ENCODE results near the gene BZW2.
"Not testable (repeated sequence)": the region's sequence is repeated elsewhere in the genome, so short reads cannot be mapped to it uniquely, and the experiment has no call there.

BZW2 gene

DNA sequence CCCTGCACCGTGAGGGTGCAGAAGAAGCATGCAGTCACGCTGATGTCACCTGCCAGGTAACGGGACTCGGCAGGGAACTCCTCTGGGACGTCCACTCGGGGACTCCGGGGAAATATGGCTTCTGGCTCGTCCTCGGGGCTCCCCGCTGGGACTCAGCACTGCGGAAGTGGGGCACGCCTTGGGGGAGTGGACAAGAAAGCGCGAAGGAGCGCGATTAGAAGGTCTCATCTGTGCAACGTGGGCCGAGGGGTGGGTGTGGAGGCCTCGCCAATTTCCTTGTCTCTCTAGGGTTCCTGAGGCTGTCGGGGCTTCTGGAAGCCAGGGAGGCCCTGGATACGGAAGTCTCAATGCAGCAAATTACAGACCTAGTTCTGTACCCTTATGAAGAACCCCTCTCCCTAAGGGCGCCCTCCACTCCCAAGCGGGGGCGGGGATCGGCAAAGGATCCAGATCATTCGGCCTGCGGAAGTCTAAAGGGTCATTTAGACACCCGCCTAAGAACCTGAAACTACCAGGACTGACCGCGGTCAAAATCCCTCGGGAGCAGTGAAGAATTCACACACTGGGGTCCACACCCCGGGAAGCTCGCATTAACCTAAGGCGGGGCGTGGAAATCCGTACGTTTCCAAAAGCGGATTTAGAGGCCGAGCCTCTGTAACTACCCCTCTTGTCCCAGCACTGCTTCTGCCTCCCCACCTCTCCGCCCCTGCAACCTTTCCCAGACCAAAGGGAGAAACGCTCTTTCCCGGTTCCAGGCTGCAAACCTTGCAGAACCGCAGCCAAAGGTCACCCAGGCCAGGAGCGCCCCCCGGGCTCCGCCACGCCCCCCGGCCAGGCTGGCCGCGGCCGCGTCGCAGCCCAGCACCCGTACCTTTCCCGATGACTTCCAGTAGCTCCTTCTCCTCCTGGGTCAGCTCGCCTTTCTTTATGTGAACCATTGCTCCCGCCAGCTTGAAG lies 1.1 kb upstream of the BZW2 start:
- peak; percentile 30 for DNase-seq (ENCODE audit: low spot score)

DNA sequence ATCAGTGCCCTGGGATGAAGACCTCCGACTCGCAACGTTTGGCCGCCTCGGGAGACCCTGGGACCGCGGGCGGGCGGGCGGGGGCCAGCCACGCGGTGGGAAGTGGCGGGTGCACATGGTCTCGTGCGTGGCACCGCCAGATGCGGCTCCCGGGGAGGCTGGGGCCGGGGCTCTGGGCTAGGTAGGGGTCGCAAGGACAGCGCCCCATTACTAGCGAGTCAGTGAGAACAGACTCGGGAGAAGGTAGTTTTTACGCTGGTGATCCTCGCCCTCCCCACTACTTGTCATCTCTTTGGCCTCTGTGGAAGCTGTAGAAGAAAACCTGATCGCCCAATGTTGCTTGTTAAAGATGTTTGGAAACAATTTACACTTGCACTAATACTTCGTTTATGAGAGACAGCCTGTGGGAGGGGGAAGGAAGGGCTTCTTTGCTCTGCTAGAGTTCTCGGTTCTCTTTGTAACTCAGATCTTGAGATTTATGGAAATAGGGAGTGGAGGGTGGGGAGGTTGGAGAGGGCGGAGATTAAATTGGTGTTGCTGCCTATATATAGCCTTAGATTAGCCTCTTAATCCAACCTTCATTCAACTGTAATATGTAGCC lies 591 bp downstream of the BZW2 start:
- DNase-seq (ENCODE audit: low spot score), result peak; percentile 39

DNA sequence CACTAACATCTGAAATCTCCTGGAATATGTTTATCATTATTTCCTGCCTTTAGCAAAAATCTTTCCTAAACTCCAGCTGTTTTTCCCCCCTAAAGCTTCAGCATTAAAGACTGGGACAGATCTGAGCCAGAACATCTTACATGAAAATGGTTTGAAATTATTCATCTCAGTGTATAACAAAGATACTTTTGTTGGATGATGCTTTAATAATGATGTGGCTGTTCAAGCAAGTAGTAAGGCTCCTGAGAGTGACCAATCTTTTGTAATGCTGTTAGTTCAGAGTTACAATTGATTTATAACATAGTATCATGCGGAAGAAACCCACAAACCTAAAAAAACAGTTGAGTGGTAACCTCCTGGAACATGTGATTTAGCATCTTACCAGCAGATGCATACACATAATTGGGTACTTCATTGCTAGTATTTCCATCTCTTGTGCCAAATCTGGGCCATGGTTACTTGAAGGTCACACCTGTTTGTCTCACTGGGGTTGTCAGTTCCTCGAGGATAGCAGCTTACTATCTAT lies 1.5 kb downstream of the BZW2 start:
- peak; percentile 46 for DNase-seq (ENCODE audit: low spot score)

DNA sequence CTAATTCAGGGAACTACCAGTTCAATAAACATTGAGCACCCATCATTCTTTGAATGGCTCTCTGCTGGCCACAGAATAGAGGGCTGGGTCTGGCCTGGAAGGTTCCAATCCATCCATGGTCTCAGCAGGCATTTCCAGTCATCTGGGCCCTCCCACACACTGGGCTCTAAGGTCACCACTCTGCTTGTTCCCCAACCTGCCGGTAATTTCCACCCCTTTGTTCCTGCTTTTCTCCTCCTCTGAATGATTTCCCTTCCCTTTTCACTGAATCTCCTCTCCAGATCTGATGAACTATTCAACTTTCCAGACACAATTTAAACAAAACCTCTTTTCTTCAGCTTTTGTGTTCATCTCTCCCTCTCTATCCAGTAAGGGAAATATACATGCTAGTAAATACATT lies 2.6 kb downstream of the BZW2 start:
- DNase-seq (ENCODE audit: low spot score), result no peak

DNA sequence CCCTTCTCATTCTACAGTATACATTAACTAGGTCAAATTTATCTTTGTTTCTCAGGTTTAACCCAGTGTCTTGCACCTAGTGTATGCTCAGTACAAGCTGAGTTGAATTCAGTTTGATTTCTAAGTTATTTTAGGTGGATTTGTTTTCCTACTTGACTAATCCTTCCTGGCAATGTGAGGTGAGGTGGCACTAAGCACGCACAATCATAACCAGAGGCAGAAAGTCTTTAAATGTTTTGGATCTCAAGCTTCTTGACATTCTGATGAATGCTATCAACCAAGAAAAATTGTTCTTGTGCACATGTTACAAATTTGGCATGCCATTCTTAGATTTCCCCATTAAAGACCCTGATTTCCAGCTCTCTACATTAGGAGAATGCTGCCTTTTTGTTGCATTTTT lies 3.2 kb downstream of the BZW2 start:
- no peak for DNase-seq (ENCODE audit: low spot score)

DNA sequence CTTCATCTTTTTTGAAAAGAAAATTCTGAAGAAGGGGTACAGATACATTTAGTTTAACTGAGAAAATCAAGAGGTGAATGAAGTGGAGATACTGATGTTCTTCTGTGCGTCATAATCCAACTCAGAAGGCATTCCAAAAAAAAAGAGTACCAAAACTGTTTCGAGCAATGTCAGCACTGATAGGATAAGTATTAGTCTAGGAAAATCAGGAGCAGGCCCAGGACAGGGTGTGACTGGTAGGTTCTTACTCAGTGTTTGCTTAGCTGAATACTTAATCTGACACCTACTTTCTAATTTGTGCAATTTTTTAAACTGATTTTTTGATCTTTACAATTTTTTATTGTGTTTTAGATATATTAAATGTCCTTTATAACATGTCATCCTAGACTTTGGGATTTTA lies 4.3 kb downstream of the BZW2 start:
- no peak for DNase-seq (ENCODE audit: low spot score)

DNA sequence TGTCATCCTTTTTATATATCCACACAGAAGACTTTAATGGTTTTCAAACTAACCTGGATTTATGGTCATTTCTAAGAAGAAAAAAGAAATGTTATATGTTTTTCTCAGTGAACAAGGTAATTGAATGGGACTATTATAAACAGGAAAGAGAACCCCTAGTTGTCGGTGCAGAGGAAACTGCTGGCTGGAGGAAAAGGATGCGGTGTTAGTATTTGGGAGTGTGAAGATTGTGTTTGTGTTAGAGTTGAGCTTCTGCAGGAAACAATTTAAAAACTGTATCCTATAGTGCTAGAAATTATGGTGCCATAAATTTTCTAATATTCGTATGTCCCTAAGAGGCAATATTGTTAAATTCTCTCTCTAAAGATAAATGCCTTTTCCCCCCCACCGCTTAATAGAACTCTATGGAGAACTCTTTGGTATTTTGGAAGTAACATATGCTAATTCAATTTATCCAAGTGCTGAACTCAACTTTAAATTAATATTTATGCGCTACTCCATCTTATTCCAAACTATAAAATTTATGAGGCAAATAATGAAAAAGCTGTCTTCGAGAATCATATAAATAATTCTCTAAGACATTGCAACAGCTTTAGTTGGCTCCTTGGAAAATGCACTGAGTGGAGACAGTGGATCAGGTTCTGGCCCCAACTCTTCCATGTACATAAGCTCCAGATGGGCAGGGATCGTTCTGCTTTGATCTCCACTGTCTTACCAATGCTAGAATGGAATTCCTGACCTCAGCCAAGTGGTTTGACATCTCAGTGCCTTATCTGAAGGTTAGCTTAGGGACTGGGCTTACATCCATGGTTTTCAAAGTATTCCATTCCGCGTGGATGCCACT lies 5.6 kb downstream of the BZW2 start:
- no peak for DNase-seq (ENCODE audit: low spot score)

DNA sequence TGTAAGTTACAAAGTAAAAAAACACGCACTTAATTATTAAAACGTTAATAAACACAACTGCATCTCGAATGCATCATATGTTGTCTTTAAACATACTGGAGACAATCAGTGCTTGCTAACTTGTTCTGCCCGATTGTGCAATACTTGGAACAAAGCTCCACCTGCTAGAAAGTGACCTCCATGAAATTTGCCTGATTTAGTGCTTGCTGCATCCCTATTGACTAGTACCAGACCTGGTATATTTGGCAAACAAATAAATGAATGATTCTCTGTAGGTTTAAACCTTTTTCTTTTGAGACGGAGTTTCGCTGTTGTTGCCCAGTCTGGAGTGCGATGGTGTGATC lies 6.2 kb downstream of the BZW2 start:
- no peak for DNase-seq (ENCODE audit: low spot score)

DNA sequence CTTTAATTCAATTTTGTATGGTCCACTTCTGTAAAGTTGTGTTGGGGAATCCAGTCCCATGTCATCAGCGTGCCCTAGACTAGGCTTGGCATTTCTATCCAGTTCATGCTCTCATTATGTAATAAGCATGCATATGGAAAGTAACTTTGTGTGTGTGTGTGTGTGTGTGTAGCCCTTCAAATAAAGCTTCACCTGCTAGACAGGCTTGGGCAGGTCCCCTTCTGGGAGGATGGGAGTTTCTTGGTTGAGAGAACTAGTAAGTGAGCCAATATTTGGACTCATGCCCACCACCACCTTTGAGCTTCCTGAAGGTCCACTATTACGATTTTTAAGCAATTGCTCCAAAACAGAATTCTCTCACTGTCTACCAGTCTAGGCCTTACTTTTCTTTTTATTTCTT lies 6.9 kb downstream of the BZW2 start:
- no peak for DNase-seq (ENCODE audit: low spot score)

DNA sequence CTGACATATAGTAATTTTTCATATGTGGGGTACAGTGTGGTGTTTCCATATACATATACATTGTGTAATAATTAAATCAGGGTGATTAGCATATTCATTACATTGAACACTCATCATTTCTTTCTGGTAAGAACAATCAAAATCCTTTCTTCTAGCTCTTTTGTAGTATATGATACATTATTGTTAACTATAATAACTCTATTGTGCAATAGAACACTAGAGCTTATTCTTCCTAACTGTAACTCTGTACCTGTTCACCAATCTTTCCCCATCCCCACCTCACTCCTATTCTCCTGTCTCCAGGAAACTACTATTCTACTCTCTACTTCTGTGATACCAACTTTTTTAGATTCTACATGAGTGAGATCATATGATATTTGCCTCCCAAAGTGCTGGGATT lies 9.4 kb downstream of the BZW2 start:
- DNase-seq (ENCODE audit: low spot score), result no peak

DNA sequence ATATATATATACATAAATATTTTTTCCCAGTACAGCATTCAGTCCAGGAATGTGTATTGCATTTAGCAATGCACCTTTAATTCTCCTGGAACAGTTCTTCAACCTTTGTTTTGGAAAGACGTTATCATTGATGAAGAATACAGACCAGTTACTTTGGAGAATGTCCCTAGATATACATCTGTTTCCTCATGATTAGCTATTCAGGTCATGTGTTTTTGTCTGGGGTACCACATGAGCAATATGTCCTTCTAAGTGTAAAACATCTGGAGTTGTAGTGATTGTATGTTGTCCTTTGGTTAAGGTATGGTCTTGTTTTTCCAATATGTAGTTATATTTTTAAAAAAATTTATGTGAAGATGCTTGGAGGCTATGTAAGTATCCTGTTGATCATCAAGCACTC lies 10.2 kb downstream of the BZW2 start:
- DNase-seq (ENCODE audit: low spot score), result no peak

DNA sequence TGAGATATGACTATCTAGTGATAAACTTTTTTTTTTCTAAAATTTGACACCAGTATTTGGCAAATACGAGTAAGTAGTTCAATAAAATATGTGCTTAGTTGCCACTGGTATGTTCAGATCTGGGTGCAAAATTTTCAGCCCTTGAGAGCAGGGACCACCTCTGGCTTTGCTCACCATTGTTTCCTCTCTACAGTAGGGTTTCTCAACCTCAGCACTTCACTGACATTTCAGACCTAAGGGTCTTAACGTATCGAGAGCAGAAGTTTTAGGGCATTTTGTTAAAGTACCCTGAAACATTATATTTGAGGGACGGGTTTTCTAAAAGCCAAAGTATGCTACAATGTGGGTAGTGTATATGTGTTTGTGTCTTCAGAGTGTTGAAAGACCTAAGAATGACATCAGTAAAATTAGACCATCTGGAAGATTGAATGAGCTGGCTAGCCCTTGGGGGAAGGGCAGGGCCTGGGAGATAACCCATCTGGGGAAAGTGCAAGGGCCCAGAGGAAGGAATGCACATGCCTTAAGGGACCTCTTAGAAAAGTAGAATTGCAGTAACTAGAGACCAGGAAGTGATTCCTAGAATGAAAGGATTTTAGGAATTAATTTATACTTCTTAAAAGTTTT lies 11.8 kb downstream of the BZW2 start:
- DNase-seq (ENCODE audit: low spot score), result no peak

DNA sequence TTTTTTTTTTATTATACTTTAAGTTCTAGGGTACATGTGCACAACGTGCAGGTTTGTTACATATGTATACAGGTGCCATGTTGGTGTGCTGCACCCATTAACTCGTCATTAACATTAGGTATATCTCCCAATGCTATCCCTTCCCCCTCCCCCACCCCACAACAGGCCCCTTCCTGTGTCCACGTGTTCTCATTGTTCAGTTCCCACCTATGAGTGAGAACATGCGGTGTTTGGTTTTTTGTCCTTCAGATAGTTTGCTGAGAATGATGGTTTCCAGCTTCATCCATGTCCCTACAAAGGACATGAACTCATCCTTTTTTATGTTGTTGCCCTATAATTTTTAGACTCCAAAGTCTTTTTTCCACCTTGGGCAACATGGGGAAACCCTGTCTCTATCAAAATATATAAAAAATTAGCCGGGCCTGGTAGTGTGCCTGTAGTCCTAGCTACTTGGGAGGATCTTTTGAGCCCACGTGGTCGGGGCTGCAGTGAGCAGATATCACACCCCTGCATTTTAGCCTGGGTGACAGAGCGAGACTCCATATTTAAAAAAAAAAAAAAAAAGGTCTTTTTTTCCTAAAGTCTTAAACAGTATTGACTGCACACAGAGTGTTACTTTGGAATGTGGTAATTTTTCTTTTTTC lies 14.0 kb downstream of the BZW2 start:
- not testable (repeated sequence) for DNase-seq (ENCODE audit: low spot score)

DNA sequence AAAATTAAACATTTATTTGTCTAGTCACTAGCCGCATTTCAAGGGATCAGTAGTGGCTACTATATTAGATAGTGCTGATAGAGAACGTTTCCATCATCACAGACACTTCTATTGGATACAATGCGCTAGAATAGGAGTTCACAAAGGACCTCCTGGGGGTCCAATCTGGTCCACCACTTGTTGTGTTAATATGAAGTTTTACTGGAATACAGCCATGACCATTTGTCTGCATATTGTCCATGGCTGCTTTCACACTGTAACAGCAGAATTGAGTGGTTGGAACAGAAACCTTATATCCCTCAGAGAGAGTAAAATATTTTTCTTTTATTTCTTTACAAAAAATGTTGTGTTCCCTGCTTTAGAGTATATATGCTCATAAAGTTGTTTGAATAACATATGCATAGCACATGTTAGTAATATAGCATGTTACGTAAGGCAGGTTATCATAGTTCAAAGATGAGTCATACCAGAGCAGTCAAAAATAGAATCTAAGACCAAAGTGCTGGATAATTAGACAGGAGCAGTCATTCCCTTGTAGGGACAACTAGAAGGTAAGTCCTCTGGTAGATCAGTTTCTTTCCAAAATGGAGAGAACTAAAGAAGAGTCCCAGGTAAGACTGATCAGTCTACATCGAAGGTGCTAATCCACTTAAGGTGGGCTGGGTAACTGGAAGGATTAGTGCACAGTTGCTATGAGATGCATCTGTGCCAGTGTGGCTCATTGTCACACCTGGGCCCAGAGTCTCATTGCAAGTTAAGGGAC lies 14.9 kb downstream of the BZW2 start:
- DNase-seq (ENCODE audit: low spot score), result no peak

DNA sequence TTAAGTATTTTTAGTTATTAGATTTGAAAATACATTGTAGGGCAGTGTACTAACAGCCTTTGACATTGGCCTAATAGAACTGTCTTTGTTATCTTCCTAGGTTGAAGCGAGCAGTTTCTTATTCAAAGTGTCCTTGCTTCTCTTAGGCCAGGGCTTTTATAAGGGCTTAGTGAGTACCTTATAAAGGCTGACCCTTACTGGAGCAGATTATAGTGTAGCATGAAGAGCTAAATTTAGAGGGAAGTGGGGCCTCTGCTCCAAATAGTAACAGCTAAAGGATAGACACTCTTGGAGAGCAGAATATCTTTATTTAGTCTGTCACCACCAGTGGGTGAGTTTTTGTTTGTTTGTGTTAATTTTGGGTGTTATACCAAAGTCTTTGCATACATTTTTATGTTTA lies 15.9 kb downstream of the BZW2 start:
- no peak for DNase-seq (ENCODE audit: low spot score)

DNA sequence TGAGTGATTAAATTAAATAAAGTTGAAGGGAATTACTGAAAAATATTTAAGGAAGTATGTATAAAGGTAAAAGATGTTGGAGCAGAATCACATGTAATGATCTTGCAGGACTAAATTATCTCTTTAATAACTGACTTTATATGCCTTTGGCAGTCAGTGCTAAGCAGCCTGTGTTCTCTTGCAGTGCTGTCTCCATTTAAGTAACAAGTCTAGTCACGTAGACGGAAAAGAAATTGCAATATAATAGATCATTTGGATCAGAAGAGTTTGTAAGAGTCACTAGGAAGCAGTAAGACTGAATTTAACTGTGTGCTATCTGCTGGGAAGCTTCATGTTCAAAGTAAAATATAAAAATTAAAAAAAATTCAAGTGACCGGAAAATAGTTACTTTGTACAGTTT lies 21.4 kb downstream of the BZW2 start:
- DNase-seq (ENCODE audit: low spot score), result no peak

DNA sequence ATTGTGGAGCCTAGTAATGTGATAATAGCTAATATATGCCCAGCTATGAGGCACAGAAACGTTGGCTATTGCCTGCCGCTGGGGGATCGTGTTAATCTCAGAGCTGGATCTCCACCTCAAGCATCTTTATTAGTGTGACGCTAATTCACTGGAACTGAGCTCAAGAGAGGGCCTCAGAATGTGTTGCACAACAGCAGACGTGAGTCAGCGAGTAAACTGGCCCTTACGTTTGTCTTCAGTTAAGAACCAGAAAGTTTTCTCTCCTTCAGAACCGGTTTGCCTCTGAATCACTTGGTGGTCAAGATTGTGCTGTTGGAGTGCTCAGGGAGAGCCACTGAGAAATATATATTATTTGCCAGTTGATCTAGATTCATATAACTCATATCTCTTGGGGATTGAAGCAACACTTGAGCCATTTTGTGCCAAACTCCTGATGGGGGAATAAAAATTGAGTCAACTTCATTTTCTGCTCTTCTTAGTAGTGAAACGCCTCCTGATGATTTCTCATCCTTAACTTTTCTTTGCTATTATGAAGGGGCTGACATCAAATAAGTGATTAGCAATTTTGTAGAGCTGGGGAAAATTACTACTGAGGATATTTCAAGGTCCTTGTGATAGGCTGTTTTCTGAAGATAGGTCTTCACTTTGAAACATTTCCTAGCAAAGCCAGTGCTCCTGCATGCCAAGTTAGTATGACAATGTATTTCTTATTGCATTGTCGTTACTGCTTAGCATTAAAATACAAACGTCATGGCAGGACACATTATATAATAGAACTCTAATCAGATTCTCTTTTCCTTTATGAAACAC lies 22.3 kb downstream of the BZW2 start:
- no peak for DNase-seq (ENCODE audit: low spot score)

DNA sequence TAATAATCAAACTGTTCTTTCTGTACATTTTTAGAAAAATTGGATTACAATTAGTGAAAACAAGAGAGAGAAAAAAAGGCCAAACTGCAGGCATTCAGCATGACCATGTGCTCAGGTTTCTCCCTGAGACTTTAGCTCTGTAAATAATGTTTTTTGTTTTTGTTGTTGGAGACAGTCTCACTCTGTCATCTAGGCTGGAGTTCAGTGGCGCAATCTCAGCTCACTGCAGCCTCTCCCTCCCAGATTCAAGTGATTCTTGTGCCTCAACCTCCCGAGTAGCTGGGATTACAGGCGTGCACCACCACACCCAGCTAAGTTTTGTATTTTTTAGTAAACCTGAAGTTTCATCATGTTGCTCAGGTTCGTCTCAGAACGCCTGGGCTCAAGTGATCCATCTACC lies 23.0 kb downstream of the BZW2 start:
- DNase-seq (ENCODE audit: low spot score), result no peak

DNA sequence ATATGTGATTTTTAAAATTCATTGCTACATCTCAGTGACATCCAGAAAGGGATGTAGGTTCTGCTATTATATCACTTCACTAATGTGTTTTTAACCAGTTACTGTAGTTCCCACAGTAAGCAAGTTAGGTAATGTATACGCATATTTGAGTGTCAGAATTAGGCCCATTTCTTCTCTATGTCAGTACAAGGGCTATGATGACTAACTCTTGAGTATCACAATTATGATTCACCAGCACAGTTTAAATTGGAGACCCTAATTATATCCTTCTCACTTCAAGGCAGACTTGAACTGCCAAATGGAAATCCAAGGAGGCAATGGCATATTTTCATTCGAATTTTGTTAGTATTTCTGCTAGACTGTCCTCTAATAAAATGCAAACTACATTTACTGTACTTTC lies 23.6 kb downstream of the BZW2 start:
- DNase-seq (ENCODE audit: low spot score), result no peak

DNA sequence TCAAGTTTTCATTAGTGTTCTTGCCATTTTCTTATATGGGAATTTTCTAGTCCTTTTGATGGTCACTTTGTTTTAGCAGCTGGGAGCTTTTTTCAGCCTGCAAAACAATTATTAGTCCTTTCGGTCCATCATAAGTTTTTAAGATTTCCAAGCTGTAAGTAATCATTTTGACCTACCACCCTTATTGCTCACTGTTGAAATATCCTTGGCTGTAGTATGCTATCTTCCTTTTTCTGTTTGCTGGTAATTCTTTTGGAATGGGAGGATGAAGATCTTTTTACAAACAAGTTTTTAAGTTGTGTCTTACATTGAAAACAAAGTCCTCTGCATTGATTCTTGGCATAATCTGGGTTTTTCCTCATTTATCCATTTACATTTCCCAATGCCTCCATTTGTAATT lies 24.0 kb downstream of the BZW2 start:
- DNase-seq (ENCODE audit: low spot score), result no peak
